Endodermal cell (in vitro differentiated cells): ENCODE measurements around the gene AOX1. TPM values are rescaled to one million over a fixed set of nuclear protein-coding genes. Genes with fewer than 3 reads are reported as not detected.

ENCODE experiments used
- DNase-seq: peaks from one replicate; pipeline ENCODE4 v3.0.0-alpha.2; 2017
- H3K27ac ChIP-seq: 2 replicates; pipeline ENCODE4 v1.5.1; 2013; ENCODE audit warnings: mild to moderate bottlenecking, low read depth, low read length, moderate library complexity
- H3K27me3 ChIP-seq: 2 replicates; pipeline ENCODE4 v1.6.1; 2013; ENCODE audit warnings: mild to moderate bottlenecking, low read length, moderate library complexity; ENCODE audit not compliant: insufficient read depth, control insufficient read depth, poor library complexity, severe bottlenecking
- H3K36me3 ChIP-seq: 2 replicates; pipeline ENCODE4 v1.7.0; 2013; ENCODE audit warnings: mild to moderate bottlenecking, low read length, moderate library complexity; ENCODE audit not compliant: control insufficient read depth, insufficient read depth
- H3K4me1 ChIP-seq: one replicate; pipeline ENCODE4 v1.7.0; 2013; ENCODE audit warnings: low read length; ENCODE audit not compliant: control insufficient read depth, insufficient read depth
- H3K4me3 ChIP-seq: 2 replicates; pipeline ENCODE4 v1.5.1; 2013; ENCODE audit warnings: mild to moderate bottlenecking, low read length, moderate library complexity
- H3K9ac ChIP-seq: 2 replicates; pipeline ENCODE4 v1.6.1; 2013; ENCODE audit warnings: mild to moderate bottlenecking, low read length, moderate library complexity; ENCODE audit not compliant: poor library complexity, severe bottlenecking; ENCODE audit errors: extremely low read depth
- H3K9me3 ChIP-seq: 2 replicates; pipeline ENCODE4 v1.6.1; 2013; ENCODE audit warnings: mild to moderate bottlenecking, low read length, moderate library complexity; ENCODE audit not compliant: control insufficient read depth
- H3K27ac Mint-ChIP-seq: 2 replicates; pipeline ENCODE4 v1.8.0; 2020; ENCODE audit warnings: mixed read lengths
- H3K27me3 Mint-ChIP-seq: 2 replicates; pipeline ENCODE4 v1.8.0; 2021; ENCODE audit warnings: mild to moderate bottlenecking, mixed read lengths; ENCODE audit not compliant: insufficient read depth
- H3K36me3 Mint-ChIP-seq: 2 replicates; pipeline ENCODE4 v1.8.0; 2020; ENCODE audit warnings: low read depth, mixed read lengths
- H3K4me1 Mint-ChIP-seq: 2 replicates; pipeline ENCODE4 v1.8.0; 2020; ENCODE audit warnings: mixed read lengths
- H3K4me3 Mint-ChIP-seq: 2 replicates; pipeline ENCODE4 v1.8.0; 2020; ENCODE audit warnings: mild to moderate bottlenecking, moderate library complexity, mixed read lengths
- H3K9me3 Mint-ChIP-seq: 2 replicates; pipeline ENCODE4 v1.8.0; 2020; ENCODE audit warnings: mild to moderate bottlenecking, mixed read lengths
- WGBS, 2 experiments: methylation state at CpG; one replicate each; pipeline versions ENCODE4 v1.1.5 to v1.1.7; 2013; ENCODE audit warnings: missing lambda C conversion rate in 2 of 2, mixed read lengths in 1 of 2; ENCODE audit not compliant: insufficient coverage in 1 of 2, insufficient read length in 1 of 2; 5-methylcytosine and 5-hydroxymethylcytosine counted together
- total RNA-seq, 2 donors: library from RNA; stranded (reverse); fragmentation: NEBNext Ultra II Directional in 1 of 2; extraction: Animal tissue kit (Norgen Biotek cat#: 25700) in 1 of 2; gene quantifications; 2 replicates in 1 of 2; 3 replicates in 1 of 2; pipeline ENCODE4 v1.2.1, GENCODE V29; 2021
- TF ChIP-seq, protein P1 (sequence below): fragments of 200-600 bp; sonication (generic); conservative IDR thresholded peaks from 2 replicates; pipeline ENCODE4 v1.5.0; 2021; ENCODE audit warnings: antibody characterized with exemption, mild to moderate bottlenecking

The AOX1 gene
- total RNA-seq, 2 donors from 2014 or later = 8.8 to 15.5 TPM

DNA sequence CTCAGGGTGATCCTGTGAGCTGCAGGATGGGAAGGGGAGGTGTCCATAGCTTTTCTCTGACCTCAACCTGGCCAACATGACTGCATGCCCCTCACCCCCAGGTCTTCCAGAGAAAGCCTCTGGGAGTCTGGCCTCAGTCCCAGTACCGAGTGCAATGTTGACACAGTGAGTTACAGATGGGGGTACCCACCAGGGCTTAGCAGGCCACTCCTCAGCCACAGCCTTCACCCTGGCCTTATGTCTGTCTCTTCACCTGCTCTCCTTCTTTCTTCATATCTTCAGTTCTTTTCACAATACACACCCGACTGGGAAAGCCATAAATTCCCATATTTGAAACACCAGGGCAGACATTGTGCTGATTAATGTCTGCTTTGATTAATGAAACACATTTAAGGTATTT, 33.5 kb downstream of the AOX1 start:
- Histone ChIP-seq H3K4me1 (peaks cover 2% of the 10 kb centered on the region), H3K36me3 (no peaks in the 10 kb centered on the region), H3K9me3 (no peaks in the 10 kb centered on the region), H3K27me3 (no peaks in the 10 kb centered on the region), H3K27ac (no peak overlapping the region), H3K9ac (no peak overlapping the region), H3K4me3 (no peak overlapping the region)
- H3K9me3 Mint-ChIP-seq = no peaks in the 10 kb centered on the region
- 82% methylated on average over 2 of the region's 2 CpGs; no CpG with 5 or more reads in 1 of the 2 experiments for WGBS, 2 experiments
- H3K4me1 Mint-ChIP-seq = peaks cover 2% of the 10 kb centered on the region
- H3K4me3 Mint-ChIP-seq = no peak overlapping the region
- TF ChIP-seq, protein P1, sequence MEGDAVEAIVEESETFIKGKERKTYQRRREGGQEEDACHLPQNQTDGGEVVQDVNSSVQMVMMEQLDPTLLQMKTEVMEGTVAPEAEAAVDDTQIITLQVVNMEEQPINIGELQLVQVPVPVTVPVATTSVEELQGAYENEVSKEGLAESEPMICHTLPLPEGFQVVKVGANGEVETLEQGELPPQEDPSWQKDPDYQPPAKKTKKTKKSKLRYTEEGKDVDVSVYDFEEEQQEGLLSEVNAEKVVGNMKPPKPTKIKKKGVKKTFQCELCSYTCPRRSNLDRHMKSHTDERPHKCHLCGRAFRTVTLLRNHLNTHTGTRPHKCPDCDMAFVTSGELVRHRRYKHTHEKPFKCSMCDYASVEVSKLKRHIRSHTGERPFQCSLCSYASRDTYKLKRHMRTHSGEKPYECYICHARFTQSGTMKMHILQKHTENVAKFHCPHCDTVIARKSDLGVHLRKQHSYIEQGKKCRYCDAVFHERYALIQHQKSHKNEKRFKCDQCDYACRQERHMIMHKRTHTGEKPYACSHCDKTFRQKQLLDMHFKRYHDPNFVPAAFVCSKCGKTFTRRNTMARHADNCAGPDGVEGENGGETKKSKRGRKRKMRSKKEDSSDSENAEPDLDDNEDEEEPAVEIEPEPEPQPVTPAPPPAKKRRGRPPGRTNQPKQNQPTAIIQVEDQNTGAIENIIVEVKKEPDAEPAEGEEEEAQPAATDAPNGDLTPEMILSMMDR = no peak
- H3K36me3 Mint-ChIP-seq = no peaks in the 10 kb centered on the region
- no peak for DNase-seq
- no peak overlapping the region for H3K27ac Mint-ChIP-seq
- H3K27me3 Mint-ChIP-seq = peaks cover 6% of the 10 kb centered on the region

DNA sequence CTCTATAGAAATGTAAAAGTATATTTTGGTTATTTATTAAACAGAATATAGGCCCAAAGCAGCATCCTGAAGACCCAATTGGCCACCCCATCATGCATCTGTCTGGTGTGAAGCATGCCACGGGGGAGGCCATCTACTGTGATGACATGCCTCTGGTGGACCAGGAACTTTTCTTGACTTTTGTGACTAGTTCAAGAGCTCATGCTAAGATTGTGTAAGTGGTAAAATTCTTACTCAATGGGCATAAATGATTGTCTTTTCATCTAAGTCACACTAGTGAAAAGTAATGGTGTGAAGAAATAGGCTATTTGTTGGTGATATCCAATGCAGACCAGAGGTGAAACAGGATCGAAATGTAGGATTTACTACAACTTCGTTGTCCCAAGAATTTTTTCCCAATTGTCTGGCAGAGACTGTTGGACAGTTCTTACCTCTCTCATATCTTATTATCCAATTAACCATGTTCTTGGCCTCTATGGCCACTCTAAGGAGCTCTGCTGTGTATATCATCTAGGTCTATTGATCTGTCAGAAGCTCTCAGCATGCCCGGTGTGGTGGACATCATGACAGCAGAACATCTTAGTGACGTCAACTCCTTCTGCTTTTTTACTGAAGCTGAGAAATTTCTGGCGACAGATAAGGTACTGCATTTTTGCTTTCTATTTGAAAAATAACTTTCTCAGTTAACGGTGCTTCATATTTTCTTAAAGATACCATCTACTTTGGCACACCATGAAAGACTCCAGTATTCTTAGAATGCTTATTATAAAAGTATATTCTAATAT, 35.0 kb downstream of the AOX1 start:
- H3K27ac ChIP-seq = no peak overlapping the region
- Mint-ChIP-seq H3K4me3 (no peak overlapping the region), H3K4me1 (peaks cover 9% of the 10 kb centered on the region), H3K36me3 (no peaks in the 10 kb centered on the region), H3K27me3 (peaks cover 6% of the 10 kb centered on the region), H3K27ac (no peak overlapping the region), H3K9me3 (no peaks in the 10 kb centered on the region)
- H3K4me1 ChIP-seq = peaks cover 5% of the 10 kb centered on the region
- H3K36me3 ChIP-seq = no peaks in the 10 kb centered on the region
- H3K27me3 ChIP-seq = no peaks in the 10 kb centered on the region
- H3K4me3 ChIP-seq = no peak overlapping the region
- WGBS, 2 experiments = 89 to 97% methylated on average over 6 to 7 of the region's 7 CpGs
- no peaks in the 10 kb centered on the region for H3K9me3 ChIP-seq
- TF ChIP-seq, protein P1 = no peak
- DNase-seq = no peak
- H3K9ac ChIP-seq = no peak overlapping the region

DNA sequence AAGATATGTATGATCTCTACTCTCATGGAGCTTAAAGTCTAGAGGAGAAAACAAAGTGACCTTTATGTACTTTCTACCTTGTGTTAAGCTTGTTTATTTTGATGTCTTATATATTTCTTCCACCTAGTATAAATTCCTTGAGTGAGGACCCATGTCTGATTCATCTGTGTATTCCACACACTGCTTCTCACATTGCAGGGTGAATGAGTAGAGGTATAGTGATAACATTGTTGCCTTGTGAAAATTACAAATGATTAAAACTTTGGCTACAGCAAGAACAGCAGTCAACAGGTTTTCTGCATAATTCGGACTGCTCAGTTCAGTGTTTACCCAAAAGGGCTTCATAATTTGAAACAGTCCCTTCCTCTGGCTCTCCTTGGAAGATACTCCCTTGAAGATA, 36.3 kb downstream of the AOX1 start:
- H3K4me1 Mint-ChIP-seq = peaks cover 21% of the 10 kb centered on the region
- H3K36me3 Mint-ChIP-seq = no peaks in the 10 kb centered on the region
- peaks cover 13% of the 10 kb centered on the region for H3K4me1 ChIP-seq

More for the DNA sequence above, 36.3 kb downstream of the AOX1 start:
- no peak overlapping the region for H3K27ac ChIP-seq
- H3K9me3 ChIP-seq = no peaks in the 10 kb centered on the region
- TF ChIP-seq, protein P1 = no peak
- no peak overlapping the region for H3K4me3 Mint-ChIP-seq
- H3K27me3 Mint-ChIP-seq = peaks cover 6% of the 10 kb centered on the region
- no peak overlapping the region for H3K4me3 ChIP-seq
- no peaks in the 10 kb centered on the region for H3K27me3 ChIP-seq
- H3K9ac ChIP-seq = no peak overlapping the region
- H3K27ac Mint-ChIP-seq = no peak overlapping the region
- H3K36me3 ChIP-seq = no peaks in the 10 kb centered on the region
- H3K9me3 Mint-ChIP-seq = no peaks in the 10 kb centered on the region
- 96% methylated on average over 1 of the region's 1 CpG; no CpG with 5 or more reads in 1 of the 2 experiments for WGBS, 2 experiments
- DNase-seq = no peak
